Measurements from ENCODE around the gene BCL2.

GRCh38 chr18:63236406-63236805 is 83.2 kb downstream of the BCL2 start:
- no peak for TF ChIP-seq GATA3 (IDR thresholded peaks at IDR 0.05; ENCODE audit: low read depth, low read length)
- no peak for TF ChIP-seq GATA2 (IDR thresholded peaks at IDR 0.05; ENCODE audit: low read depth, low read length)
